ENCODE data around the gene NIPSNAP3A.
"Not testable (repeated sequence)": the region's sequence is repeated elsewhere in the genome, so short reads cannot be mapped to it uniquely, and the experiment has no call there.

The NIPSNAP3A gene

DNA sequence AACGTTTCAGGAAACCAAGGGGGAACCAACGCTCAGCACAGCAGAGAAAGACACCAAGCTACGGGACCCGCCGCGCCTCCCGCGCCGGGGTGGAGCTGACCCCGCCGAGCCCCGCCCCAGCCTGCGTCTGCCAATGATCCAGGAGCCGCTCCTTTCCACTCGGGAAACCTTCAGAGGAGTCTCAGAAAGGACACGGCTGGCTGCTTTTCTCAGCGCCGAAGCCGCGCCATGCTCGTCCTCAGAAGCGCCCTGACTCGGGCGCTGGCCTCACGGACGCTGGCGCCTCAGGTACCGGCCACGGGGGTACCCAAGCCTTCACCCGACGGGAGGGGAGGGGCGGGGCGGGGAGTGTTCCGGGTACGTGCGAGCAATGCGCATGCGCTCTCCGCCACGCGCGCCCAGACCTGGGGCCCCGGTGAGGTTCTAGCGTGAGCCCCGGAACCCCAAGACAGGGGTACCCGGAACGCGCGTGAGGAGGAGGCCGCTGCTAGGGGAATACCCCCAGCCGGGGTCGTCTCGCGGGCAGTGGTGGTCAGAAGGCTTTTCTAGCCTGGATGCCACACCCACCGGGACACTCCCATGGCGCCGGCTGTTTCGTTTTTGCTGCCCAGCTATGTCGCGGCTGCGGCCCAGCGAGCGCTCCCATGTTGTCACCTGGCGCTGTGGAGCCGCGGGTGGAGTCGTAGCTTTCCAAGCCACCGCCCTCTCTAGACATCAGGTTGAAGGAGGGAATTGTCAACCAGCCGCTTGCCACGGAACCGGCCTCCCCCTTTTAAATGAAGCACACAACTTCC is at the start of gene NIPSNAP3A:
Gene NIPSNAP3A (plus strand): TSS at position 119 of the 794 bp plus-strand sequence. CDS start 110 bp downstream, at position 229.
- Histone ChIP-seq H3K9me2 (ENCODE audit: low read depth, low read length) (no peaks in the 10 kb centered on the region), H3K9ac (ENCODE audit: low read length) (peak within 1 kb of the TSS; percentile 84), H3K36me3 (ENCODE audit: insufficient read depth, low read length) (peaks cover 11% of the 10 kb centered on the region; the same call in 1 of the 2 replicates), H3K27me3 (ENCODE audit: insufficient read depth, low read length) (no peaks in the 10 kb centered on the region), H3K4me1 (ENCODE audit: insufficient read depth, low read length, severe bottlenecking) (peaks cover 36% of the 10 kb centered on the region), H3K4me2 (ENCODE audit: low read length) (peak within 1 kb of the TSS; percentile 74), H3K27ac (ENCODE audit: low read depth, low read length, poor library complexity, severe bottlenecking) (peak within 1 kb of the TSS; percentile 45), H3K4me3 (ENCODE audit: low read depth, low read length, poor library complexity, severe bottlenecking) (peak within 1 kb of the TSS; percentile 73), H3F3A (ENCODE audit: insufficient read depth, low read length) (0 out of 2 replicates have a peak, but pooled peaks cover under 1% of the 10 kb centered on the region), H2AFZ (ENCODE audit: low read length) (no peak within 1 kb of the TSS; the same call in 1 of the 2 replicates), H3K9me3 (ENCODE audit: low read length) (no peaks in the 10 kb centered on the region), H4K20me1 (ENCODE audit: insufficient read depth, low read length) (no peaks in the 10 kb centered on the region), H3K79me2 (ENCODE audit: insufficient read depth, low read length) (no peaks in the 10 kb centered on the region)
- TF ChIP-seq, protein P1, sequence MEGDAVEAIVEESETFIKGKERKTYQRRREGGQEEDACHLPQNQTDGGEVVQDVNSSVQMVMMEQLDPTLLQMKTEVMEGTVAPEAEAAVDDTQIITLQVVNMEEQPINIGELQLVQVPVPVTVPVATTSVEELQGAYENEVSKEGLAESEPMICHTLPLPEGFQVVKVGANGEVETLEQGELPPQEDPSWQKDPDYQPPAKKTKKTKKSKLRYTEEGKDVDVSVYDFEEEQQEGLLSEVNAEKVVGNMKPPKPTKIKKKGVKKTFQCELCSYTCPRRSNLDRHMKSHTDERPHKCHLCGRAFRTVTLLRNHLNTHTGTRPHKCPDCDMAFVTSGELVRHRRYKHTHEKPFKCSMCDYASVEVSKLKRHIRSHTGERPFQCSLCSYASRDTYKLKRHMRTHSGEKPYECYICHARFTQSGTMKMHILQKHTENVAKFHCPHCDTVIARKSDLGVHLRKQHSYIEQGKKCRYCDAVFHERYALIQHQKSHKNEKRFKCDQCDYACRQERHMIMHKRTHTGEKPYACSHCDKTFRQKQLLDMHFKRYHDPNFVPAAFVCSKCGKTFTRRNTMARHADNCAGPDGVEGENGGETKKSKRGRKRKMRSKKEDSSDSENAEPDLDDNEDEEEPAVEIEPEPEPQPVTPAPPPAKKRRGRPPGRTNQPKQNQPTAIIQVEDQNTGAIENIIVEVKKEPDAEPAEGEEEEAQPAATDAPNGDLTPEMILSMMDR (IDR thresholded peaks at IDR 0.05; ENCODE audit: low read length): no peak
- TF ChIP-seq EZH2 (IDR thresholded peaks at IDR 0.05; ENCODE audit: borderline replicate concordance, low read length): no peak

DNA sequence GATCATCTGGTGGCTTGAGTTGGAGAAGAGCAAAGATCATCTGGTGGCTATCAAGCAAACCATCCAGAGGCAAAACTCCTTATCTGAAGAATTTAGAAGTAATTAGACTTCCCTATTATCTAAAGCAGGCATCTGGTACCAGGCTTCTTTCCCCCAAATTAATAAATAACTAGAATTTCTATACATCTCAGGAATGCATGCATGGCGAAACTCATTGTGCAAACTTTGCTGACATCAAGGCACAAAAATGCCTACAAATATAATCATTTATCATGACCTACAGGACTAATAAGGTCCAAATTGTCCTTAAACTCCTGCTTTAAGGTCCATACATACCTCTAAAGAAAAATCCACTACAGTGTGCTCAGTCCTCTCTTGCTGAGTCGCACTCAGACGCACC is 47.2 kb upstream of the NIPSNAP3A start:
- no peak for TF ChIP-seq EZH2 (IDR thresholded peaks at IDR 0.05; ENCODE audit: borderline replicate concordance, low read length)
- TF ChIP-seq, protein P1 (IDR thresholded peaks at IDR 0.05; ENCODE audit: low read length): no peak
- no peak overlapping the region for H3K27ac ChIP-seq (ENCODE audit: low read depth, low read length, poor library complexity, severe bottlenecking)
- H2AFZ ChIP-seq (ENCODE audit: low read length): no peak overlapping the region
- no peak overlapping the region for H3K4me3 ChIP-seq (ENCODE audit: low read depth, low read length, poor library complexity, severe bottlenecking)
- H3K9me2 ChIP-seq (ENCODE audit: low read depth, low read length): no peaks in the 10 kb centered on the region
- H3K4me1 ChIP-seq (ENCODE audit: insufficient read depth, low read length, severe bottlenecking): no peaks in the 10 kb centered on the region
- no peaks in the 10 kb centered on the region for H3K36me3 ChIP-seq (ENCODE audit: insufficient read depth, low read length)
- no peak overlapping the region for H3K4me2 ChIP-seq (ENCODE audit: low read length)
- no peaks in the 10 kb centered on the region for H3K79me2 ChIP-seq (ENCODE audit: insufficient read depth, low read length)
- H3K9ac ChIP-seq (ENCODE audit: low read length): no peak overlapping the region
- no peaks in the 10 kb centered on the region for H3K9me3 ChIP-seq (ENCODE audit: low read length)
- H3F3A ChIP-seq (ENCODE audit: insufficient read depth, low read length): no peaks in the 10 kb centered on the region
- no peaks in the 10 kb centered on the region for H4K20me1 ChIP-seq (ENCODE audit: insufficient read depth, low read length)
- H3K27me3 ChIP-seq (ENCODE audit: insufficient read depth, low read length): no peaks in the 10 kb centered on the region

DNA sequence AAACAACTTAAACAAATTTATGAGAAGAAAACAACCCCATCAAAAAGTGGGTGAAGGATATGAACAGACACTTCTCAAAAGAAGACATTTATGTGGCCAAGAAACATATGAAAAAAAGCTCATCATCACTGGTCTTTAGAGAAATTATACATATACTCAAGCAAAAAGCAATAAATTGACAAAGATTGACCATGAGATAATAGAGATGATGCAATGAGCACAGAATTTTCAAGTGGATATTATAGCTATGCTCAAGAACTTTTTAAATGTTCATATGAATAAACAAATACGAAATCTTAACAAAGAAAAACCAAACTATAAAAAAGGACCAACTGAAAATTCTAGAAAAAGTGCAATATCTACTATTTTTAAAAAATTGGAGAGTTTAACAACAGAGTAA is 38.7 kb upstream of the NIPSNAP3A start:
- H3F3A ChIP-seq (ENCODE audit: insufficient read depth, low read length); H3K4me3 ChIP-seq (ENCODE audit: low read depth, low read length, poor library complexity, severe bottlenecking); H2AFZ ChIP-seq (ENCODE audit: low read length); H3K27me3 ChIP-seq (ENCODE audit: insufficient read depth, low read length); H3K4me1 ChIP-seq (ENCODE audit: insufficient read depth, low read length, severe bottlenecking); H3K9ac ChIP-seq (ENCODE audit: low read length); H4K20me1 ChIP-seq (ENCODE audit: insufficient read depth, low read length); H3K36me3 ChIP-seq (ENCODE audit: insufficient read depth, low read length); H3K9me2 ChIP-seq (ENCODE audit: low read depth, low read length); H3K79me2 ChIP-seq (ENCODE audit: insufficient read depth, low read length); H3K4me2 ChIP-seq (ENCODE audit: low read length); H3K9me3 ChIP-seq (ENCODE audit: low read length); H3K27ac ChIP-seq (ENCODE audit: low read depth, low read length, poor library complexity, severe bottlenecking): not testable (repeated sequence)

DNA sequence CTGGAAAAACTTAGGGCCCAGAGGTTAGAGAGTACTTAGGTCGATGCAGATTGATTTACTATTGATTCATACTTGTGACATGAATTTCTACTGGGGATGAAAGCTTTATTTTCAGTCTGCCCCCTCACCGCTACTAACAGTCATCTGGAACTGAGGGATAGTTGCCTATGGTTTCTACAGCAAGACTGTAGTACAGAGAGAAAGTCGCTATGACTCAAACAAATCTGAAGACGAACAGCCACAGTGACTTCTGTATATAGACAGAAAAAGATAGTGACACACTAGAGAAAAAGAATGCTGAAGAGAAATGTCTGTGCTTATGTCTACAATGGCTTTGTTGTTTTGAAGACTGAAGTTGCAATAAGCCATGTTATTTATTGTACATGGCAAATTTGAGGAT is 35.9 kb upstream of the NIPSNAP3A start:
- H3K27me3 ChIP-seq (ENCODE audit: insufficient read depth, low read length): no peaks in the 10 kb centered on the region
- H3K4me3 ChIP-seq (ENCODE audit: low read depth, low read length, poor library complexity, severe bottlenecking): no peak overlapping the region
- H2AFZ ChIP-seq (ENCODE audit: low read length): no peak overlapping the region
- TF ChIP-seq, protein P1 (IDR thresholded peaks at IDR 0.05; ENCODE audit: low read length): no peak
- TF ChIP-seq EZH2 (IDR thresholded peaks at IDR 0.05; ENCODE audit: borderline replicate concordance, low read length): no peak
- no peaks in the 10 kb centered on the region for H3K9me2 ChIP-seq (ENCODE audit: low read depth, low read length)
- H3K4me1 ChIP-seq (ENCODE audit: insufficient read depth, low read length, severe bottlenecking): no peaks in the 10 kb centered on the region
- no peaks in the 10 kb centered on the region for H3F3A ChIP-seq (ENCODE audit: insufficient read depth, low read length)
- no peak overlapping the region for H3K27ac ChIP-seq (ENCODE audit: low read depth, low read length, poor library complexity, severe bottlenecking)
- H3K4me2 ChIP-seq (ENCODE audit: low read length): no peak overlapping the region
- H3K9me3 ChIP-seq (ENCODE audit: low read length): no peaks in the 10 kb centered on the region
- no peak overlapping the region for H3K9ac ChIP-seq (ENCODE audit: low read length)
- no peaks in the 10 kb centered on the region for H4K20me1 ChIP-seq (ENCODE audit: insufficient read depth, low read length)
- no peaks in the 10 kb centered on the region for H3K79me2 ChIP-seq (ENCODE audit: insufficient read depth, low read length)
- no peaks in the 10 kb centered on the region for H3K36me3 ChIP-seq (ENCODE audit: insufficient read depth, low read length)

Data from OCI-LY1 (cell line).